HepG2 (cell line): ENCODE results near the gene DHX57. TPM values are rescaled to one million over a fixed set of nuclear protein-coding genes. Genes with fewer than 3 reads are reported as not detected.
A peak's percentile ranks its signal among the peaks of the same experiment; 100 is the strongest.

Experiments used
- BRD4 ChIP-seq: sonication (generic); formaldehyde crosslinking; IDR thresholded peaks from 2 replicates; pipeline ENCODE4 v1.4.0; 2020; ENCODE audit warnings: missing genetic modification reagents
- GPN1 ChIP-seq: sonication (generic); formaldehyde crosslinking; IDR thresholded peaks from 2 replicates; pipeline ENCODE4 v1.5.1; 2020; ENCODE audit warnings: missing genetic modification reagents, borderline replicate concordance
- HDAC2 ChIP-seq: sonication (generic); formaldehyde crosslinking; IDR thresholded peaks from 2 replicates; pipeline ENCODE4 v1.4.0; 2020; ENCODE audit warnings: missing genetic modification reagents
- HNRNPLL ChIP-seq: fragments of 200-400 bp; formaldehyde crosslinking; IDR thresholded peaks from 2 replicates; pipeline ENCODE4 v1.6.1; 2017; ENCODE audit warnings: mild to moderate bottlenecking, low read depth, low read length; ENCODE audit not compliant: poor library complexity, severe bottlenecking
- IRF1 ChIP-seq: sonication (generic); formaldehyde crosslinking; IDR thresholded peaks from 2 replicates; pipeline ENCODE4 v1.4.0; 2020; ENCODE audit warnings: low read depth, mild to moderate bottlenecking, missing genetic modification reagents
- IRF9 ChIP-seq: sonication (generic); formaldehyde crosslinking; IDR thresholded peaks from 2 replicates; pipeline ENCODE4 v1.8.0; 2022; ENCODE audit warnings: missing genetic modification reagents, mild to moderate bottlenecking, borderline replicate concordance
- KAT8 ChIP-seq: IDR thresholded peaks from 2 replicates; pipeline ENCODE4 v1.6.1; 2016; ENCODE audit warnings: missing genetic modification reagents, missing compliant biosample characterization
- KDM3A ChIP-seq: IDR thresholded peaks from 2 replicates; pipeline ENCODE4 v1.6.1; 2018; ENCODE audit warnings: low read depth, missing compliant biosample characterization
- KLF9 ChIP-seq: IDR thresholded peaks from 2 replicates; pipeline ENCODE4 v1.6.1; 2016; ENCODE audit warnings: low read depth
- LRRFIP1 ChIP-seq: sonication (generic); formaldehyde crosslinking; conservative IDR thresholded peaks from 2 replicates; pipeline ENCODE4 v1.4.0; 2020; ENCODE audit warnings: missing genetic modification reagents
- NAIF1 ChIP-seq: sonication (generic); formaldehyde crosslinking; IDR thresholded peaks from 2 replicates; pipeline ENCODE4 v1.5.0; 2020; ENCODE audit warnings: mild to moderate bottlenecking, missing genetic modification reagents, borderline replicate concordance
- NFYC ChIP-seq: IDR thresholded peaks from 2 replicates; pipeline ENCODE4 v1.6.1; 2016; ENCODE audit warnings: missing genetic modification reagents, missing compliant biosample characterization
- TFAP4 ChIP-seq: sonication (generic); IDR thresholded peaks from 2 replicates; pipeline ENCODE4 v1.6.1; 2016; ENCODE audit warnings: low read depth, borderline replicate concordance
- TOPORS ChIP-seq: sonication (generic); formaldehyde crosslinking; IDR thresholded peaks from 2 replicates; pipeline ENCODE4 v1.8.0; 2023; ENCODE audit warnings: mild to moderate bottlenecking, missing genetic modification reagents
- ZBTB33 ChIP-seq: sonication (generic); formaldehyde crosslinking; IDR thresholded peaks from 2 replicates; pipeline ENCODE4 v1.4.0; 2020; ENCODE audit warnings: missing genetic modification reagents
- ZFX ChIP-seq: sonication (generic); formaldehyde crosslinking; IDR thresholded peaks from 2 replicates; pipeline ENCODE4 v1.4.0; 2020; ENCODE audit warnings: mild to moderate bottlenecking, low read depth, missing genetic modification reagents, moderate library complexity
- ZNF180 ChIP-seq: sonication (generic); formaldehyde crosslinking; IDR thresholded peaks from 2 replicates; pipeline ENCODE4 v1.4.0; 2020; ENCODE audit warnings: low read depth, missing genetic modification reagents, borderline replicate concordance
- ZNF207 ChIP-seq: fragments of 450-650 bp; IDR thresholded peaks from 2 replicates; pipeline ENCODE4 v1.6.1; 2016; ENCODE audit warnings: antibody characterized with exemption, borderline replicate concordance
- ZNF441 ChIP-seq: sonication (generic); formaldehyde crosslinking; IDR thresholded peaks from 2 replicates; pipeline ENCODE4 v1.7.0; 2021; ENCODE audit warnings: missing genetic modification reagents, borderline replicate concordance
- ZNF589 ChIP-seq: sonication (generic); formaldehyde crosslinking; conservative IDR thresholded peaks from 2 replicates; pipeline ENCODE4 v1.8.0; 2022; ENCODE audit warnings: mild to moderate bottlenecking, moderate library complexity, missing genetic modification reagents
- ZNF607 ChIP-seq: sonication (generic); formaldehyde crosslinking; IDR thresholded peaks from 2 replicates; pipeline ENCODE4 v1.5.1; 2020; ENCODE audit warnings: missing genetic modification reagents, mild to moderate bottlenecking, borderline replicate concordance
- ZNF644 ChIP-seq: IDR thresholded peaks from 2 replicates; pipeline ENCODE4 v1.6.1; 2016; ENCODE audit warnings: low read depth
- polyA plus RNA-seq, 8 experiments: library from polyadenylated mRNA; depleted of rRNA in 3 of 8; stranded (reverse) in 7 of 8; unstranded in 1 of 8; fragments of >200 nt; fragmentation: Illumina TruSeq in 4 of 8; extraction: Trizol in 4 of 8; gene quantifications; 2 replicates each; pipeline versions ENCODE4 v1.2.1 to v1.2.3, GENCODE V29; 2011 to 2016; ENCODE audit warnings: low read depth in 4 of 8, missing spikeins in 1 of 8, mixed read lengths in 1 of 8; ENCODE audit not compliant: insufficient read depth in 1 of 8
- total RNA-seq, 5 experiments: library from RNA; depleted of rRNA; stranded (reverse); fragments of >200 nt; fragmentation: Illumina TruSeq; extraction: Trizol; gene quantifications; 2 replicates each; pipeline ENCODE4 v1.2.3, GENCODE V29; 2016; ENCODE audit warnings: low read depth in 1 of 5

The DHX57 gene
- total and polyA plus RNA-seq, 2 of the 13 experiments (the other 11 are each of a cell fraction or from before 2014, with no cell fraction given), result 9.2 to 24.2 TPM

GRCh38 chr2:38750011-38750890, 125.5 kb downstream of the DHX57 start (continued):
- no peak; the same call in 1 of the 2 replicates for TF ChIP-seq IRF9 (CRISPR knock-in tag)
- peak; percentile 56 for TF ChIP-seq ZFX (CRISPR knock-in tag)
- no peak for TF ChIP-seq NAIF1
- 0 out of 2 replicates have a peak, but pooled peaks have one; percentile 32 for TF ChIP-seq TFAP4
- no peak for TF ChIP-seq KLF9
- 0 out of 2 replicates have a peak, but pooled peaks have one; percentile 19 for TF ChIP-seq TOPORS (CRISPR knock-in tag)
- TF ChIP-seq BRD4 (CRISPR knock-in tag), result no peak
- TF ChIP-seq ZNF207, result no peak
- TF ChIP-seq ZNF589 (CRISPR knock-in tag), result no peak
- 0 out of 2 replicates have a peak, but pooled peaks have one; percentile 2 for TF ChIP-seq KDM3A (CRISPR knock-in tag)
- TF ChIP-seq ZBTB33 (CRISPR knock-in tag), result peak; percentile 30; the same call in 1 of the 2 replicates
- no peak; the same call in 1 of the 2 replicates for TF ChIP-seq HDAC2 (CRISPR knock-in tag)
- no peak for TF ChIP-seq IRF1 (CRISPR knock-in tag)
- 0 out of 2 replicates have a peak, but pooled peaks have one; percentile 23 for TF ChIP-seq NFYC (CRISPR knock-in tag)
- TF ChIP-seq ZNF644 (CRISPR knock-in tag), result peak; percentile 59; the same call in 1 of the 2 replicates
- TF ChIP-seq HNRNPLL, result peak; percentile 25
- TF ChIP-seq ZNF180 (CRISPR knock-in tag), result no peak
- TF ChIP-seq KAT8 (CRISPR knock-in tag), result no peak
- no peak for TF ChIP-seq LRRFIP1 (CRISPR knock-in tag)
- TF ChIP-seq ZNF441, result no peak
- TF ChIP-seq ZNF607 (CRISPR knock-in tag), result peak; percentile 14; the same call in 1 of the 2 replicates
- TF ChIP-seq GPN1 (CRISPR knock-in tag), result no peak
